Measurements from ENCODE around the gene BLMH.

Gene BLMH

DNA sequence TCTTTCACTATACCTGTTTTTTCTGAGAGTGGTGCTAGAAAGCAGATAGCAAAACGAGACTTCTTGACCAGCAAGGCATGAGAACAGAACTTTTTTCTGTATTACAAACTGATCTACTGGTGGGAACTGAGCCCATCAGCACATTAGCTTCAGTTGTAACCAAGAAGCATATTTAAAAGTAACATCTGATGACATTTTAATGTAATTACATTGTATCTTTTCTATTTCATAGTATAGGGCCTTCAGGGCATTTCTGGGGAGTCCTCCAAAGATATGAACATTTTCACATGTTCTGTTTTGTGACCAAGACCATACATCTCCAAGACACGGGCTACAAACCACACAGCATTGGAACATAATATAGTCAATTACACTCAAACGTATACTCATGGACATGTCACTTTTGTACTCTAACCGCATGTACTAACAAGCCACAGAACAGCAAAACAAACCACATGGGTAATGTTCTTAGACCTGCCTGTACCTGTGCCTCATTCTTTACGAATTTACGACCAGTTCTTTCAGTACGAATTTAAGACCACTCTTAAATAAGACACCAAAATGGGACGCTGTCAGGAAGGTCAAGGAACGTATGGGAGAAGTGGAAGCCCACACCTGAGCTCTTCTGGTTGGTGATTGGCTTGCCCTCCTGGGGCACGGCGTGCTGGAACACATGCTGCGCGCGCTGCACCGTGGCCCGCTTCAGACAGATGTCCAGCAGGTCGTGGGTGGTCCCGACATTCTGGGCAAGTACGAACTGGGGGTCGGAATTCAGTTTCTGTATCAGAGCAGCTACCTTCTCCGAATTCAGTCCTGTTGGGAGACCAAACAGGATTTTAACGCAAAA, 825 bp downstream of the BLMH start:
- no peaks in the 10 kb centered on the region for H3K9me3 Mint-ChIP-seq
- H3K27me3 Mint-ChIP-seq = no peaks in the 10 kb centered on the region
- peak overlapping the region; percentile 90 for H3K4me3 Mint-ChIP-seq
- H3K27ac Mint-ChIP-seq = peak overlapping the region; percentile 88
- ATAC-seq (replicated peaks) = peak; percentile 63 to 66
- H3K36me3 Mint-ChIP-seq = peaks cover 15% of the 10 kb centered on the region in 2 donors
- peaks cover 0 to 5% of the 10 kb centered on the region in 2 donors for H3K4me1 Mint-ChIP-seq
- peak; percentile 28 for DNase-seq

- H3K27ac Mint-ChIP-seq = no peak overlapping the region
These were observed 1.7 kb downstream of the BLMH start for GRCh38 chr17:30290077-30290476.

GRCh38 chr17:30279156-30279555, 12.6 kb downstream of the BLMH start:
- Mint-ChIP-seq H3K36me3 (peaks cover 52 to 58% of the 10 kb centered on the region in 2 donors), H3K4me3 (no peak overlapping the region), H3K27ac (no peak overlapping the region), H3K27me3 (no peaks in the 10 kb centered on the region), H3K9me3 (no peaks in the 10 kb centered on the region), H3K4me1 (no peaks in the 10 kb centered on the region)
- ATAC-seq (replicated peaks) (no peak), DNase-seq (no peak)

More at GRCh38 chr17:30290077-30290476, 1.7 kb downstream of the BLMH start:
- Mint-ChIP-seq H3K4me1 (peaks cover 0 to 5% of the 10 kb centered on the region in 2 donors), H3K36me3 (peaks cover 18 to 22% of the 10 kb centered on the region in 2 donors), H3K9me3 (no peaks in the 10 kb centered on the region), H3K4me3 (no peak overlapping the region), H3K27me3 (no peaks in the 10 kb centered on the region)
- ATAC-seq (replicated peaks) (no peak), DNase-seq (no peak)

DNA sequence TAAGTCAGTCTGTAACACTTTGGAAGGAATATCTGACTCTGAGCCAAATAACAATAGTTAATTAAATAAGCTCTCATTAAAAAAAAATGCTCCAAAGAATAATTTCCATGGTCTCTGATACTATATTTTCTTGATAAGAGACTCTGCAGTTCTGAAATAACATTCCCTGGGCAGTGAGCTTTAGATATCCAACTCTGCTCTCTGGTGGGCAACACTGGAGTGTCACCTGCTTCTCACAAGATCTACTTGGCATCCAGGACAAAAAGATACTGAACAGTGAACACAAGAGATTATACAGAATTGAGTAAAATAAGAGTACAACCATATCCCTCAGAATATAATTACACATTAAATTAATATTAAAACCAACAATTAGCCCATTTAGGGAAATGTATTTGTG, 13.7 kb downstream of the BLMH start:
- no peak overlapping the region for H3K27ac Mint-ChIP-seq
- DNase-seq (no peak), ATAC-seq (replicated peaks) (no peak)
- H3K9me3 Mint-ChIP-seq = no peaks in the 10 kb centered on the region
- H3K27me3 Mint-ChIP-seq = no peaks in the 10 kb centered on the region
- peaks cover 58 to 63% of the 10 kb centered on the region in 2 donors for H3K36me3 Mint-ChIP-seq
- H3K4me3 Mint-ChIP-seq = no peak overlapping the region
- H3K4me1 Mint-ChIP-seq = no peaks in the 10 kb centered on the region

- ATAC-seq (replicated peaks) (no peak), DNase-seq (no peak)
- H3K4me3 Mint-ChIP-seq = no peak overlapping the region
- H3K27me3 Mint-ChIP-seq = no peaks in the 10 kb centered on the region
- no peaks in the 10 kb centered on the region for H3K4me1 Mint-ChIP-seq
- no peak overlapping the region for H3K27ac Mint-ChIP-seq
- H3K9me3 Mint-ChIP-seq = no peaks in the 10 kb centered on the region
- H3K36me3 Mint-ChIP-seq = peaks cover 67 to 71% of the 10 kb centered on the region in 2 donors
These were observed 15.8 kb downstream of the BLMH start for GRCh38 chr17:30275911-30276310.

DNA sequence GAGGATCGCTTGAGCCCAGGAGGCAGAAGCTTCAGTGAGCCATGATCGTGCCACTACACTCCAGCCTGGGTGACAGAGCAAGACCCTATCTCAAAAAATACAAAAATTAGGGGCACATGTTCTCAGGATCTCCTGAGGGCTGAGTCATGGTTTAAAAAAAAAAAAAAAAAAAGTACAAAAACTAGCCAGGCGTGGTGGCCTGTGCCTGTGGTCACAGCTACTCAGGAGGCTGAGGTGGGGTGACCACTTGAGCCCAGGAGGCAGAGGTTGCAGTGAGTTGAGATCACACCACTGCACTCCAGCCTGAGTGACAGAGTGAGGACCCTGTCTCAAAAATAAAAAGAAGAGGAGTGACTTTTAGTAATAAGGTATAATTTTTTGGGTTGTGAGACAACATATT, 16.9 kb downstream of the BLMH start:
- Mint-ChIP-seq H3K36me3 (peaks cover 60 to 67% of the 10 kb centered on the region in 2 donors), H3K4me3 (no peak overlapping the region), H3K27ac (no peak overlapping the region), H3K9me3 (no peaks in the 10 kb centered on the region), H3K27me3 (no peaks in the 10 kb centered on the region), H3K4me1 (no peaks in the 10 kb centered on the region)
- ATAC-seq (replicated peaks) (no peak), DNase-seq (no peak)

GRCh38 chr17:30273373-30273772, 18.4 kb downstream of the BLMH start:
- Mint-ChIP-seq H3K9me3 (no peaks in the 10 kb centered on the region), H3K4me1 (no peaks in the 10 kb centered on the region), H3K27me3 (no peaks in the 10 kb centered on the region), H3K4me3 (no peak overlapping the region), H3K27ac (no peak overlapping the region), H3K36me3 (peaks cover 55 to 67% of the 10 kb centered on the region in 2 donors)
- no peak for DNase-seq
- no peak for ATAC-seq (replicated peaks)

DNA sequence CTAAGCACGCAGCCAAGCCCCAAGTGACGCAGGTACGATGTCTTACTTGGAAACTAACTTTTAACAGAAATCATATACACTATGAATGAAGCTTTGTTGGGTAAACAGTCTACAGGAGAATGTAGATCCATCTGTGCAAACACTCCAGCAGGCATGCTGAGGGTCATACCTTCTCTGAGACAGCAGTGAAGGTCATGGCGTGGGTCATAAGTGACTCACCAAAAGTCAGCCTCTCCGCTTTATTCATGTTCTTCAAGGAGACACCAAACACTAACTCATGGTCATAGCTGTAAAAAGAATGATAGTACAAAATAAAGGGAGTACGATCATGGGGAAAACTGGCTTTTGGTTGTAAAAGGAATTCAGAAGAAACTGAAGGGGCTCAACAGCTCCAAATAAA, 20.6 kb downstream of the BLMH start:
- H3K27ac Mint-ChIP-seq = no peak overlapping the region
- DNase-seq = no peak
- H3K36me3 Mint-ChIP-seq = peaks cover 57 to 71% of the 10 kb centered on the region in 2 donors
- no peak overlapping the region for H3K4me3 Mint-ChIP-seq
- no peaks in the 10 kb centered on the region for H3K9me3 Mint-ChIP-seq
- H3K4me1 Mint-ChIP-seq = no peaks in the 10 kb centered on the region
- no peaks in the 10 kb centered on the region for H3K27me3 Mint-ChIP-seq
- no peak for ATAC-seq (replicated peaks)

- Mint-ChIP-seq H3K27me3 (no peaks in the 10 kb centered on the region), H3K4me3 (no peak overlapping the region), H3K27ac (no peak overlapping the region), H3K9me3 (no peaks in the 10 kb centered on the region), H3K4me1 (peaks cover 0 to 2% of the 10 kb centered on the region in 2 donors), H3K36me3 (peaks cover 53 to 65% of the 10 kb centered on the region in 2 donors)
- ATAC-seq (replicated peaks) (no peak), DNase-seq (no peak)
These were observed 24.1 kb downstream of the BLMH start for GRCh38 chr17:30267625-30268024.

- H3K4me3 Mint-ChIP-seq = no peak overlapping the region
- DNase-seq = no peak
- peaks cover 0 to 2% of the 10 kb centered on the region in 2 donors for H3K4me1 Mint-ChIP-seq
- H3K36me3 Mint-ChIP-seq = peaks cover 43 to 60% of the 10 kb centered on the region in 2 donors
- ATAC-seq (replicated peaks) = no peak
- no peaks in the 10 kb centered on the region for H3K9me3 Mint-ChIP-seq
- H3K27me3 Mint-ChIP-seq = no peaks in the 10 kb centered on the region
- no peak overlapping the region for H3K27ac Mint-ChIP-seq
These were observed 28.0 kb downstream of the BLMH start for GRCh38 chr17:30263552-30264333.

GRCh38 chr17:30256756-30257506, 34.8 kb downstream of the BLMH start:
- Mint-ChIP-seq H3K9me3 (no peaks in the 10 kb centered on the region), H3K27me3 (no peaks in the 10 kb centered on the region), H3K27ac (no peak overlapping the region), H3K4me1 (no peaks in the 10 kb centered on the region), H3K36me3 (peaks cover 22 to 39% of the 10 kb centered on the region in 2 donors), H3K4me3 (no peak overlapping the region)
- no peak for DNase-seq
- no peak for ATAC-seq (replicated peaks)

- Mint-ChIP-seq H3K4me3 (no peak overlapping the region), H3K4me1 (no peaks in the 10 kb centered on the region), H3K36me3 (peaks cover 31 to 43% of the 10 kb centered on the region in 2 donors), H3K27me3 (no peaks in the 10 kb centered on the region), H3K9me3 (no peaks in the 10 kb centered on the region), H3K27ac (no peak overlapping the region)
- no peak for DNase-seq
- ATAC-seq (replicated peaks) = no peak
These were observed 37.6 kb downstream of the BLMH start for GRCh38 chr17:30254150-30254549.

DNA sequence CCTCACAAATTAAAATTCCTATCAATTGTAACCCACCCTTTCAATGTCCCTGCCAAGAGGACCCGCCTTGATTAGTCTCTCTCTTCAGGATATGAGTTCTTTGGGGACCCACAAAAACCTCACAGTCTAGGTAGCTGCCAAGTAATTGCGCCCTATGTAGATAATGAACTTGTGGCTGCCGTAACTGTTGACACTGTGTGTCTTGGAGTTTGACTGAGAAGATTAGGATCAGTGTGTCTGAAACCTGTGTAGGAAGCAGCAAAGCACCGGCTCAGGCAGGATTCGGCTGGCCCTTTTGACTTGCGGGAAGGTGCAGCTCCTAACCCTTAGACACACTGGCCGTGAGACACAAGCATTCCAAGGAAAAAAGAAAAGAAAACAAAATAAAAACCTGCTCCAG, 38.4 kb downstream of the BLMH start:
- no peak for ATAC-seq (replicated peaks)
- peaks cover 36 to 44% of the 10 kb centered on the region in 2 donors for H3K36me3 Mint-ChIP-seq

GRCh38 chr17:30251931-30252330, 39.8 kb downstream of the BLMH start:
- no peak overlapping the region for H3K4me3 Mint-ChIP-seq

More for the DNA sequence above, 38.4 kb downstream of the BLMH start:
- H3K4me3 Mint-ChIP-seq = no peak overlapping the region
- DNase-seq = no peak
- no peak overlapping the region for H3K27ac Mint-ChIP-seq
- no peaks in the 10 kb centered on the region for H3K9me3 Mint-ChIP-seq
- H3K27me3 Mint-ChIP-seq = no peaks in the 10 kb centered on the region
- no peaks in the 10 kb centered on the region for H3K4me1 Mint-ChIP-seq

More at GRCh38 chr17:30251931-30252330, 39.8 kb downstream of the BLMH start:
- H3K36me3 Mint-ChIP-seq = peaks cover 44 to 54% of the 10 kb centered on the region in 2 donors
- ATAC-seq (replicated peaks) = no peak
- no peaks in the 10 kb centered on the region for H3K27me3 Mint-ChIP-seq
- DNase-seq = no peak
- H3K27ac Mint-ChIP-seq = no peak overlapping the region
- no peaks in the 10 kb centered on the region for H3K4me1 Mint-ChIP-seq
- H3K9me3 Mint-ChIP-seq = no peaks in the 10 kb centered on the region
